GM19467 (cell line): ENCODE results near the gene FBXL17.

ENCODE experiments used
- ATAC-seq: cut with Tn5 transposase; IDR thresholded peaks from one replicate; pipeline ENCODE4 v1.9.1; 2021; ENCODE audit warnings: mild to moderate bottlenecking, moderate library complexity; ENCODE audit not compliant: unreplicated experiment

FBXL17 gene

GRCh38 chr5:107929080-107929479 is 452.8 kb downstream of the FBXL17 start:
- ATAC-seq, result no peak

- no peak for ATAC-seq
Observed at GRCh38 chr5:107926121-107926520, 455.8 kb downstream of the FBXL17 start.

- ATAC-seq, result no peak
Observed at GRCh38 chr5:107925200-107925599, 456.7 kb downstream of the FBXL17 start.

GRCh38 chr5:107919969-107920368 is 461.9 kb downstream of the FBXL17 start:
- no peak for ATAC-seq

GRCh38 chr5:107919361-107919760 is 462.5 kb downstream of the FBXL17 start:
- no peak for ATAC-seq

- no peak for ATAC-seq
Observed at GRCh38 chr5:107917983-107918382, 463.9 kb downstream of the FBXL17 start.

- ATAC-seq, result no peak
Observed at GRCh38 chr5:107916731-107917725, 464.9 kb downstream of the FBXL17 start.

GRCh38 chr5:107915176-107915812 is 466.6 kb downstream of the FBXL17 start:
- ATAC-seq, result no peak

- ATAC-seq, result no peak
Observed at GRCh38 chr5:107913494-107913893, 468.4 kb downstream of the FBXL17 start.

GRCh38 chr5:107900721-107901120 is 481.2 kb downstream of the FBXL17 start:
- ATAC-seq, result no peak

GRCh38 chr5:107894361-107894760 is 487.5 kb downstream of the FBXL17 start:
- no peak for ATAC-seq

- ATAC-seq, result no peak
Observed at GRCh38 chr5:107893642-107894041, 488.3 kb downstream of the FBXL17 start.

- ATAC-seq, result no peak
Observed at GRCh38 chr5:107889387-107889786, 492.5 kb downstream of the FBXL17 start.

- ATAC-seq, result no peak
Observed at GRCh38 chr5:107888541-107888940, 493.4 kb downstream of the FBXL17 start.

- no peak for ATAC-seq
Observed at GRCh38 chr5:107887166-107887943, 494.5 kb downstream of the FBXL17 start.

GRCh38 chr5:107885601-107886000 is 496.3 kb downstream of the FBXL17 start:
- ATAC-seq, result no peak

GRCh38 chr5:107884871-107885270 is 497.0 kb downstream of the FBXL17 start:
- no peak for ATAC-seq

GRCh38 chr5:107878661-107879060 is 503.2 kb downstream of the FBXL17 start:
- no peak for ATAC-seq

- ATAC-seq, result no peak
Observed at GRCh38 chr5:107876906-107877305, 505.0 kb downstream of the FBXL17 start.

GRCh38 chr5:107876261-107876660 is 505.6 kb downstream of the FBXL17 start:
- no peak for ATAC-seq

- no peak for ATAC-seq
Observed at GRCh38 chr5:107875833-107876232, 506.1 kb downstream of the FBXL17 start.
